Ascending aorta (tissue), 2 donors: ENCODE measurements around the gene EXOSC9. TPM values are rescaled to one million over a fixed set of nuclear protein-coding genes. Genes with fewer than 3 reads are reported as not detected.

Experiments used
- DNase-seq, 2 donors: peaks; one replicate each; pipeline ENCODE4 v3.0.0-alpha.2; 2019; ENCODE audit warnings: low spot score in 2 of 2
- H3K27ac ChIP-seq, 2 donors: fragments of 200-600 bp; sonication (generic); one replicate each; pipeline ENCODE4 v1.5.1; 2016 to 2017; ENCODE audit warnings: mild to moderate bottlenecking in 1 of 2
- H3K27me3 ChIP-seq: fragments of 200-600 bp; sonication (generic); one replicate; pipeline ENCODE4 v1.5.1; 2017
- H3K36me3 ChIP-seq, 2 donors: fragments of 200-600 bp; sonication (generic); one replicate each; pipeline ENCODE4 v1.5.1; 2016
- H3K4me1 ChIP-seq, 2 donors: fragments of 200-600 bp; sonication (generic); one replicate each; pipeline ENCODE4 v1.5.1; 2016 to 2017; ENCODE audit warnings: mild to moderate bottlenecking in 1 of 2
- H3K4me3 ChIP-seq, 2 donors: fragments of 200-600 bp; sonication (generic); one replicate each; pipeline ENCODE4 v1.5.1; 2016 to 2017; ENCODE audit warnings: mild to moderate bottlenecking in 1 of 2
- H3K9me3 ChIP-seq, 2 donors: fragments of 200-600 bp; sonication (generic); one replicate each; pipeline ENCODE4 v1.5.1; 2016
- CTCF ChIP-seq, 3 experiments: fragments of 200-600 bp in 2 of 3; fragments of 450-650 bp in 1 of 3; sonication (generic) in 2 of 3; IDR thresholded peaks; one replicate each; pipeline ENCODE4 v1.5.1; 2016 to 2019; ENCODE audit warnings: antibody characterized with exemption in 3 of 3, mild to moderate bottlenecking in 1 of 3, moderate library complexity in 1 of 3
- intact Hi-C: fragments of 100-400 bp; cut with DNase I; formaldehyde crosslinking; loops from one replicate; pipeline ENCODE4 v1.15.1; 2023
- total RNA-seq: library from RNA; depleted of rRNA; stranded (reverse); fragments of >200 nt; gene quantifications from one replicate; pipeline ENCODE4 v1.1.0, GENCODE V29; 2016

Gene EXOSC9
- total RNA-seq, 1 donor from 2014 or later = 11.9 TPM

GRCh38 chr4:121764702-121765367 is 36.3 kb upstream of the EXOSC9 start, which contains the start of gene SMIM43:
Gene SMIM43, minus strand, starts transcription at chr4:121765164. Its CDS starts 59 bp downstream, at chr4:121765105.
- H3K4me1 ChIP-seq = no peaks in the 10 kb centered on the region
- TF ChIP-seq CTCF (IDR thresholded peaks at IDR 0.05) = no peak
- no peak for DNase-seq
- H3K9me3 ChIP-seq = no peaks in the 10 kb centered on the region
- intact Hi-C loops = no loop called here
- H3K4me3 ChIP-seq = peak within 1 kb of the TSS; percentile 35 to 55
- H3K36me3 ChIP-seq = no peaks in the 10 kb centered on the region
- no peak within 1 kb of the TSS for H3K27ac ChIP-seq
- no peaks in the 10 kb centered on the region for H3K27me3 ChIP-seq

- intact Hi-C loops = no loop called here
Observed at GRCh38 chr4:121765368-121765705, 35.8 kb upstream of the EXOSC9 start.

GRCh38 chr4:121765971-121766538 is 35.1 kb upstream of the EXOSC9 start:
- Histone ChIP-seq H3K27me3 (no peaks in the 10 kb centered on the region), H3K9me3 (no peaks in the 10 kb centered on the region), H3K4me1 (no peaks in the 10 kb centered on the region), H3K36me3 (no peaks in the 10 kb centered on the region), H3K4me3 (no peak overlapping the region), H3K27ac (no peak overlapping the region)
- intact Hi-C loops = no loop called here
- no peak for DNase-seq
- TF ChIP-seq CTCF (IDR thresholded peaks at IDR 0.05) = no peak

More at GRCh38 chr4:121765368-121765705, 35.8 kb upstream of the EXOSC9 start:
- H3K27me3 ChIP-seq = no peaks in the 10 kb centered on the region
- H3K27ac ChIP-seq = no peak overlapping the region
- DNase-seq = no peak
- no peaks in the 10 kb centered on the region for H3K36me3 ChIP-seq
- no peaks in the 10 kb centered on the region for H3K4me1 ChIP-seq
- TF ChIP-seq CTCF (IDR thresholded peaks at IDR 0.05) = no peak
- H3K4me3 ChIP-seq = peak overlapping the region; percentile 35 to 55
- no peaks in the 10 kb centered on the region for H3K9me3 ChIP-seq

- no peaks in the 10 kb centered on the region for H3K27me3 ChIP-seq
- H3K4me3 ChIP-seq = no peak overlapping the region
- no peak for DNase-seq
- intact Hi-C loops = no loop called here
- no peaks in the 10 kb centered on the region for H3K36me3 ChIP-seq
- no peaks in the 10 kb centered on the region for H3K4me1 ChIP-seq
- TF ChIP-seq CTCF (IDR thresholded peaks at IDR 0.05) = no peak
- H3K27ac ChIP-seq = no peak overlapping the region
- no peaks in the 10 kb centered on the region for H3K9me3 ChIP-seq
Observed at GRCh38 chr4:121767166-121767565, 34.0 kb upstream of the EXOSC9 start.

GRCh38 chr4:121769341-121769740 is 31.8 kb upstream of the EXOSC9 start:
- TF ChIP-seq CTCF (IDR thresholded peaks at IDR 0.05) = no peak
- Histone ChIP-seq H3K4me1 (no peaks in the 10 kb centered on the region), H3K27ac (no peak overlapping the region), H3K4me3 (no peak overlapping the region), H3K9me3 (no peaks in the 10 kb centered on the region), H3K36me3 (no peaks in the 10 kb centered on the region), H3K27me3 (no peaks in the 10 kb centered on the region)
- intact Hi-C loops = no loop called here
- no peak for DNase-seq
